ENCODE measurements around the gene ZMIZ2.
"Not testable (repeated sequence)": the region's sequence is repeated elsewhere in the genome, so short reads cannot be mapped to it uniquely, and the experiment has no call there.

Gene ZMIZ2

GRCh38 chr7:44775383-44776107 is 26.9 kb downstream of the ZMIZ2 start:
- no peak overlapping the region for H3K4me3 ChIP-seq (ENCODE audit: control insufficient read depth, low read depth, low read length)
- TF ChIP-seq CTCF (conservative IDR thresholded peaks at IDR 0.05; ENCODE audit: control insufficient read depth, insufficient read depth, low read depth, low read length), result no peak
- no peak for DNase-seq (ENCODE audit: low read depth)

GRCh38 chr7:44776211-44776610 is 27.6 kb downstream of the ZMIZ2 start:
- no peak for DNase-seq (ENCODE audit: low read depth)
- H3K4me3 ChIP-seq (ENCODE audit: control insufficient read depth, low read depth, low read length), result no peak overlapping the region
- TF ChIP-seq CTCF (conservative IDR thresholded peaks at IDR 0.05; ENCODE audit: control insufficient read depth, insufficient read depth, low read depth, low read length), result no peak

GRCh38 chr7:44782460-44782859 is 33.8 kb downstream of the ZMIZ2 start:
- no peak for DNase-seq (ENCODE audit: low read depth)
- no peak overlapping the region for H3K4me3 ChIP-seq (ENCODE audit: control insufficient read depth, low read depth, low read length)
- TF ChIP-seq CTCF (conservative IDR thresholded peaks at IDR 0.05; ENCODE audit: control insufficient read depth, insufficient read depth, low read depth, low read length), result no peak

- no peak for DNase-seq (ENCODE audit: low read depth)
- TF ChIP-seq CTCF (conservative IDR thresholded peaks at IDR 0.05; ENCODE audit: control insufficient read depth, insufficient read depth, low read depth, low read length), result no peak
- no peak overlapping the region for H3K4me3 ChIP-seq (ENCODE audit: control insufficient read depth, low read depth, low read length)
Observed at GRCh38 chr7:44783407-44783806, 34.8 kb downstream of the ZMIZ2 start.

- H3K4me3 ChIP-seq (ENCODE audit: control insufficient read depth, low read depth, low read length), result no peak overlapping the region
- DNase-seq (ENCODE audit: low read depth), result no peak
- no peak for TF ChIP-seq CTCF (conservative IDR thresholded peaks at IDR 0.05; ENCODE audit: control insufficient read depth, insufficient read depth, low read depth, low read length)
Observed at GRCh38 chr7:44784364-44784763, 35.7 kb downstream of the ZMIZ2 start.

GRCh38 chr7:44785218-44785617 is 36.6 kb downstream of the ZMIZ2 start:
- H3K4me3 ChIP-seq (ENCODE audit: control insufficient read depth, low read depth, low read length); DNase-seq (ENCODE audit: low read depth): not testable (repeated sequence)

GRCh38 chr7:44787041-44787440 is 38.4 kb downstream of the ZMIZ2 start:
- no peak overlapping the region for H3K4me3 ChIP-seq (ENCODE audit: control insufficient read depth, low read depth, low read length)
- TF ChIP-seq CTCF (conservative IDR thresholded peaks at IDR 0.05; ENCODE audit: control insufficient read depth, insufficient read depth, low read depth, low read length), result no peak
- DNase-seq (ENCODE audit: low read depth), result no peak
